HG03457 (cell line): ENCODE measurements around the gene ETV5.
"Not testable (repeated sequence)": the region's sequence is repeated elsewhere in the genome, so short reads cannot be mapped to it uniquely, and the experiment has no call there.

Source experiments
- ATAC-seq: cut with Tn5 transposase; IDR thresholded peaks from one replicate; pipeline ENCODE4 v1.9.1; 2021; ENCODE audit warnings: moderate number of reproducible peaks; ENCODE audit not compliant: unreplicated experiment

ETV5 gene

GRCh38 chr3:186025993-186026392 is 82.9 kb downstream of the ETV5 start:
- ATAC-seq: not testable (repeated sequence)

- ATAC-seq: no peak
Observed at GRCh38 chr3:186025161-186025560, 83.7 kb downstream of the ETV5 start.

GRCh38 chr3:186024210-186024609 is 84.7 kb downstream of the ETV5 start:
- no peak for ATAC-seq

GRCh38 chr3:186022931-186023330 is 86.0 kb downstream of the ETV5 start:
- ATAC-seq: no peak

- no peak for ATAC-seq
Observed at GRCh38 chr3:186021673-186022362, 87.1 kb downstream of the ETV5 start.

- ATAC-seq: not testable (repeated sequence)
Observed at GRCh38 chr3:186021250-186021649, 87.6 kb downstream of the ETV5 start.

DNA sequence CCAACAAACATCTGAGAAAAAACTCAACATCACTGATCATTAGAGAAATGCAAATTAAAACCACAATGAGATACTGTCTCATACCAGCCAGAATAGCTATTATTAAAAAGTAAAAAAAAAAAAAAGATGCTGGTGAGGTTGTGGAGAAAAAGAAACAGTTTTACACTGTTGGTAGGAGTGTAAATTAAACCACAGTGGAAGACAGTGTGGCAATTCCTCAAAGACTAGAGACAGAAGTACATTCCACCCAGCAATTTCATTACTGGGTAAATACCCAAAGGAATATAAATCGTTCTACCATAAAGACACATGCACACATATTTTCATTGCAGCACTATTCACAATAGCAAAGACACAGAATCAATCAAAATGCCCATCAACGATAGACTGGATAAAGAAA is 89.6 kb downstream of the ETV5 start:
- ATAC-seq: not testable (repeated sequence)

GRCh38 chr3:186014866-186015265 is 94.0 kb downstream of the ETV5 start:
- ATAC-seq: no peak

DNA sequence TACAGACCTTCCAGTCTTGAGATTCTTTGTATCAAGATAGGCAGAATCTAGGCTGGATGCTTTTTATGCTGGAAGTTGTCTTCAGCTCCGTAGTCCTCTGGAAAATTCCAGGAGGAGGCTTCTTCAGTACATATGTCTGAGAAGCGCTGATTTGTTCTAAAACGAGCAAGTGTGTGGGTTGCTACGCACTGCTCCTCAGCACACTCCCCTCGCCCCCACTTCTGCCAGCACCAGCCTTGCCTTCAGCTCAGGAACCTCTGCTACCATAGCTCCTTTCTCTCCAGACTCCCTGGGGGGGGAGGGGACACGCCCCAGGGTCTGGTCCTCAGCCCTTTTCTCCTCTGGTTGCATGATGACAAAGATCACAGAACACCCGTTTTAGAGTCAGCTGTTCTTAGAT is 95.6 kb downstream of the ETV5 start:
- no peak for ATAC-seq

DNA sequence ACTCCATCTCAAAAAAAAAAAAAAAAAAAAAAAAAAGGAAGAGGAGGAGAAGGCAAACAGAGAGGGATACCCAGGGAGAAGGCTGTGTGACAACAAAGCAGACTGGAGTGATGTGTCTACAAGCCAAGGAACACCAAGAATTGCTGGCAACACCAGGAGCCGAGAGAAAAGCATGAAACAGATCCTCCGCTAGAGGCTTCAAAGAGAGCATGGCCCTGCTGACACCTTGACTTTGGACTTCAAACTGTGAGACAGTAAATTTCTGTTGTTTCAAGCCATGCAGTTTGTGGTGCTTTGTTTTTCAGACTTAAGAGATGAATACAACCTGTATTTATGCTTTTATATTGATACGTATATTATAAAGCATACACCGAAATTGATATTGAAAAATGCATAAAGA is 96.8 kb downstream of the ETV5 start:
- no peak for ATAC-seq

DNA sequence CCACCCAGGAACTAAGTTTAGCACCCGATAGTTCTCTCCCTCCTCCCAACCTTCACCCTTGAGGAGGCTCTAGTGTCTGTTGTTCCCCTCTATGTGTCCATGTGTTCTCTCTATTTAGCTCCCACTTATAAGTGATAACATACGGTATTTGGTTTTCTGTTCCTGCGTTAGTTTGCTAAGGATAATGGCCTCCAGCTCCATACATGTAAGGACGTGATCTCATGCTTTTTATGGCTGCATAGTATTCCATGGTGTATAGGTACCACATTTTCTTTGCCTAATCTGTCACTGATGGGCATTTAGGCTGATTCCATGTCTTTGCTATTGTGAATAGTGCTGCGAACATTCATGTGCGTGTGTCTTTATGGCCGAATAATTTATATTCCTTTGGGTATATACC is 104.2 kb downstream of the ETV5 start:
- ATAC-seq: no peak

GRCh38 chr3:186004209-186004608 is 104.7 kb downstream of the ETV5 start:
- no peak for ATAC-seq

DNA sequence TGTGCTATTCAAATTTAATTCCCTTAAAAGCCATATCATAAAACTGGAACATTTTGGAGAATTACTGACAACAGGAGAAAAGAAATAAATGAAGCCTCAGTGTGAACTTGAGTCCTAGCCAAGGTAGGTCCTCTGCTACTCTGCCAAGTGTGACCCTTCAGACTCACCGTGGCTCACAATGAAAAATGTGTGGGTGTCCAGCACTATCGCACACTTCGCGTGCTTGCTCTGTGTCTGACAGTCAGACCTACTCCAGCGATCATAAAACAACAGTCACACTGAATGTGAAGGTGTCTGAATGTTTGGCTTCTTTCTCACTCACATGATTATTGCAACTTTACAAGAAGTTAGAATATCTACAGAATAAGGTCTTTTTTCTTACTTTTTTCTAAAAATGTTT is 105.3 kb downstream of the ETV5 start:
- ATAC-seq: no peak

DNA sequence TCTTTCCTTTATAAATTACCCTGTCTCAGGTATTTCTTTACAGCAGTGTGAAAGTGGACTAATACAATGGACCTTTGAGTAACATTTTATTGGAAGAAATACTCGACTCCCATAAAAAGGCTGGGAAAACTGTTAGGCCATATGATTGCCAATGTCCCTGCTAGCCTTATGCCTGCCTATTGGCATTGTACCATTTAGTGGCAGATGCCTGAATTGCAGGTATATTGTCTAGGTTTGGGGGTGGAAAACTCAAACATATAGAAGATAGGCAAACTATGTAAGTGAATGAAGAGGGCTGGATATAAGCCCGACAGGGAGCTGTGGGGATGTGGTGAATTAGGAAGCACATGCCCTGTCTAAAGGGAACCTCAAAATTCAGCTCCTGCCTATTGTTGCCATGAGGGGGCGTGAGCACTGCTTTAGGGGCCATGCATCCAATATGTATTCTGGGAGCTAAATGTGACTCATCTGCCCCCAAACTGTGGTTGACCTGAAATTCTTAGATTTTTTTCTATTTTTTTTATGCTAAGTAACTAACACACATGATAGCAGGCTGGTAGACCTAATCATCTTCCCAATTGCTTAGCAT is 105.9 kb downstream of the ETV5 start:
- no peak for ATAC-seq

DNA sequence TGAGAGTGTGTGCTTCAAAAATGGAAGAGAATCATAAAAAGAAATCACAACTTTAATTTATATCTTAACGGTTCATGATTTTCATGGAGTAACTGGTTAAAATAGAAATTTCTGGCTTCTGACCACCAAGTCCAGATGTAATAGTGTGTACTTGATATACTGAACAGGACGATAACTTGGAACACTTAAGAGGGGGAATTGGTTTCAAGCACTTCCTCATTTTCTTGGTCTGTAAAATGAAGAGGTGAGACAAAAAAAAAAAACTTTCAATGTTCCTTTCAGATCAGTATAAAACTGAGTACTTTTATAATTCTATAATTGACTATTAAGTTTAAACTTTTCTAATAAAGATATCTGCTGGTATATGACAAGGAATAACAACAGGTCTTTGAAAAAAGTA is 107.0 kb downstream of the ETV5 start:
- ATAC-seq: no peak

DNA sequence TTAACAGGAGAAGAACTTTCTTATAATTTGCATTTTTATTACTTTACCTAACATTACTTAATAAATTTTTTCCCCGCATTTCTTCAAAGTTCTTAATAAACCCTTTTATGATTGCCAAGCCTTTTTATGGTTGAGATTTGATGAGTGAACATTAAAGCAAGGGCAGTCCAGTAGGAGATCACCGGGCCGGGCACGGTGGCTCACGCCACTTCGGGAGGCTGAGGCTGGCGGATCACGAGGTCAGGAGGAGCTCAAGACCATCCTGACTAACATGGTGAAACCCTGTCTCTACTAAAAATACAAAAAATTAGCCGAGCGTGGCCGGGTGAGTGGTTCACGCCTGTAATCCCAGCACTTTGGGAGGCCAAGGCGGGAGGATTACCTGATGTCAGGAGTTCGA is 109.7 kb downstream of the ETV5 start:
- no peak for ATAC-seq

DNA sequence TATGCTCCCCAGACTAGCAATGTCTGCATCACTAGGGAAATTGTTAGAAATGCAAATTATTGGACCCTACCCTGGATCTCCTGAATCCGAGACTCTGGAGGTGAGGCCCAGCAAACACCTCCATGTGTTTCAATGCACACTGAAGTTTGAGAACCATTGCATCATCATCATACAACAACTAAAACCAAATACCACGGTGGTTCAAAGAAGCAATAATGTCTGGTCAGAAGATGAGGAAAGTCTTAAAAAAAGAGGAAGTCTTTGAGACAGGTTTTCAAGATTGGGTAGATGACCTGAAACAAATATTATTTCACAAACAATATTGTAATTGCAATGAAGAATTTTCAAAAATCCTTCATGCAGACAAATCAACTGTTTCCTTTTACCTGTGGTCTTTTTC is 110.8 kb downstream of the ETV5 start:
- ATAC-seq: no peak

- ATAC-seq: no peak
Observed at GRCh38 chr3:185997130-185997529, 111.8 kb downstream of the ETV5 start.
